ENCODE measurements around the gene PRRT2.
"Not testable (repeated sequence)": the region's sequence is repeated elsewhere in the genome, so short reads cannot be mapped to it uniquely, and the experiment has no call there.

The PRRT2 gene

GRCh38 chr16:29777576-29778350, 34.2 kb upstream of the PRRT2 start, which contains the start of gene ZG16:
Gene ZG16, plus strand, starts transcription at chr16:29778256. Its CDS starts 1,011 bp downstream, at chr16:29779267.
- Histone ChIP-seq H3K9me3 (ENCODE audit: control insufficient read depth, low read depth, low read length) (no peaks in the 10 kb centered on the region), H3K4me3 (ENCODE audit: low read length) (no peak within 1 kb of the TSS), H3K9ac (ENCODE audit: low read length) (no peak within 1 kb of the TSS), H3K27ac (ENCODE audit: low read length) (no peak within 1 kb of the TSS), H3K27me3 (ENCODE audit: control insufficient read depth, insufficient read depth, low read length) (peaks cover 3% of the 10 kb centered on the region), H3K36me3 (ENCODE audit: control insufficient read depth, low read depth, low read length) (no peaks in the 10 kb centered on the region), H3K4me1 (ENCODE audit: control insufficient read depth, low read depth, low read length) (no peaks in the 10 kb centered on the region)

DNA sequence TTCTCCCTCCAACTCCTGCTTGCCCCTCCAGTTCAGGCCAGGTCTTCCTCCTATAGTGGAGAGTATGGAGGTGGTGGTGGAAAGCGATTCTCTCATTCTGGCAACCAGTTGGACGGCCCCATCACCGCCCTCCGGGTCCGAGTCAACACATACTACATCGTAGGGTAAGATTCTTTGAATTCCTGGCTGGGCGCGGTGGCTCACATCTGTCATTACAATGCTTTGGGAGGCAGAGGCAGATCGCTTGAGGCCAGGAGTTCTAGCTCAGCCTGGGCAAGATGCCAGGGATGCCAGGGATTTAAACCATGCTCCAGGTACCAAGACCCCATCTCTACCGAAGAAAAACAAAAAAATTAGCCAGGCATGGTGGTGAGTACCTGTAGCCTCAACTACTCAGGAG, 32.5 kb upstream of the PRRT2 start:
- peaks cover 3% of the 10 kb centered on the region for H3K27me3 ChIP-seq (ENCODE audit: control insufficient read depth, insufficient read depth, low read length)
- H3K9me3 ChIP-seq (ENCODE audit: control insufficient read depth, low read depth, low read length): no peaks in the 10 kb centered on the region
- peaks cover 3% of the 10 kb centered on the region for H3K4me1 ChIP-seq (ENCODE audit: control insufficient read depth, low read depth, low read length)
- no peak overlapping the region for H3K4me3 ChIP-seq (ENCODE audit: low read length)
- no peaks in the 10 kb centered on the region for H3K36me3 ChIP-seq (ENCODE audit: control insufficient read depth, low read depth, low read length)
- H3K27ac ChIP-seq (ENCODE audit: low read length): no peak overlapping the region
- no peak overlapping the region for H3K9ac ChIP-seq (ENCODE audit: low read length)

DNA sequence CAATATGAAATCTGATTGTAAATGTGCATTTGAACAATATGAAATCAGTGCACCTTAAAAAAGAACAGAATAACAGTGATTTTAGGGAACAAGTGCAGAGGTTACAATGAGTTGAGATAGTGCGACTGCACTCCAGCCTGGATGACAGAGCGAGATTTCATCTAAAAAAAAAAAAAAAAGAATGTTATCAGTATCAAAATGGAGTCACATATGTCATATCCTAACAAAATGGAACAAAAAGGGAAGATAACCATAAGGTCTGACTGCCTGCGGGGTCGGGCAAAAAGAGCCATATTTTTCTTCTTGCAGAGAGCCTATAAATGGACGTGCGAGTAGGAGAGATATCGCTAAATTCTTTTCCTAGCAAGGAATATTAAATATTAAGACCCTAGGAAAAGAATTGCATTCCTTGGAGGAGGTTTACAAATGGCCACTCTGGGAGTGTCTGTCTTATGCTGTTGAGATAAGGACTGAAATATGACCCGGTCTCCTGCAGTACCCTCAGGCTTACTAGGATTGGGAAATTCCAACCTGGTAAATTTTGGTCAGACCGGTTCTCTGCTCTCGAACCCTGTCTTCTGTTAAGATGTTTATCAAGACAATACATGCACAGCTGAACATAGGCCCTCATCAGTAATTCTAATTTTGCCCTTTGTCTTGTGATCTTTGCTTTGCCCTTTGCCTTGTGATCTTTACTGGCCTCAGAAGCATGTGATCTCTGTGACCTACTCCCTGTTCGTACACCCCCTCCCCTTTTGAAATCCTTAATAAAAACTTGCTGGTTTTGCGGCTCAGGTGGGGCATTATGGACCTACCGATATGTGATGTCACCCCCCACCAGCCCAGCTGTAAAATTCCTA, 28.7 kb upstream of the PRRT2 start:
- H3K4me1 ChIP-seq (ENCODE audit: control insufficient read depth, low read depth, low read length); H3K27ac ChIP-seq (ENCODE audit: low read length); H3K9me3 ChIP-seq (ENCODE audit: control insufficient read depth, low read depth, low read length); H3K9ac ChIP-seq (ENCODE audit: low read length); H3K27me3 ChIP-seq (ENCODE audit: control insufficient read depth, insufficient read depth, low read length); H3K4me3 ChIP-seq (ENCODE audit: low read length); H3K36me3 ChIP-seq (ENCODE audit: control insufficient read depth, low read depth, low read length): not testable (repeated sequence)

DNA sequence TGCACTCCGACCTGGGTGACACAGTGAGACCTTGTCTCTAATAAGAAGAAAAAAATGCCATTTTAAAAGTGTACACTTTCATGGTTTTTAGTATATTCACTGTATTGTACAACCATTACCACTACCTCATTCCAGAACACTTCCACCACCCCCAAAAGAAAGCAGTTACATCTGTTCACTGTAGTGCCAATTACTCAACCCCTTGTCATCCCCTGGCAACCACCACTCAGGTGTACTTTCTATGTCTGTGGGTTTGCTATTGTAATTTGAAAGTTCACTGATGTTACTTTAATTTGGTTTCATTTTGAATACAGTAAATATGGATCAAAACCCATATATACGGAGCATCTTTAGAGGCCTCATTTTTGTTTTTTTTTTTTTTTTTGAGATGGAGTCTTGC, 27.8 kb upstream of the PRRT2 start:
- Histone ChIP-seq H3K9me3 (ENCODE audit: control insufficient read depth, low read depth, low read length) (no peaks in the 10 kb centered on the region), H3K4me3 (ENCODE audit: low read length) (no peak overlapping the region), H3K27me3 (ENCODE audit: control insufficient read depth, insufficient read depth, low read length) (peaks cover 7% of the 10 kb centered on the region), H3K27ac (ENCODE audit: low read length) (no peak overlapping the region), H3K4me1 (ENCODE audit: control insufficient read depth, low read depth, low read length) (peaks cover 7% of the 10 kb centered on the region), H3K9ac (ENCODE audit: low read length) (no peak overlapping the region), H3K36me3 (ENCODE audit: control insufficient read depth, low read depth, low read length) (no peaks in the 10 kb centered on the region)

DNA sequence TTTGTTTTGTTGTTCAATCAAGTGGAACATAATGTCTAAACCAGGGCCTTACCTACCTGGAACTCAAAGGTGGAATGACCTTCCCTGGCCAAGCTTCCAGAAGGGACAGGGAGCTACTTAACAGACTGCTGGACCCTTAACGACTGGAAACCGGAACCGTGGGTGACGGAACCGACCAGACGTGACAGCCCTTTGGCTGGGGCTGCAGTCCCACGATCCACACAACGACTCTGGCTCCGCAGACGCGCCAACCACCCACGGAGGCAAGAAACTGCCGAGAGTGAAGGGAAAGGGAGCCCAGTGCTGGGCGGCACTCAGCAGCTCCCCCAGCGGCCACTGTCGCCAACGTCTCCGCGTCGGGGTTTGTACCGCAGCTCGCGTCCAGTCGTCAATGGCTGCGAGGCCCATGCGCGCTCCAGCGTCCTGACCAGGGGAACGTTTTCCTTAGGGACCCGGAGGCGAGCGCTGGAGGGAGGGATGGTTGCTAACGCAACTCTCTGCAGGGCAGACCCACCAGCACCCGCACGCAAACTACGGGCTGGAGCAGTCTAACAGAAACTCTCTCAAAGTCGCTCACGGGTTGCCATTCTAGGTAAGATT, 27.0 kb upstream of the PRRT2 start:
- no peak overlapping the region for H3K27ac ChIP-seq (ENCODE audit: low read length)
- H3K9ac ChIP-seq (ENCODE audit: low read length): no peak overlapping the region
- peaks cover 6% of the 10 kb centered on the region for H3K27me3 ChIP-seq (ENCODE audit: control insufficient read depth, insufficient read depth, low read length)
- H3K36me3 ChIP-seq (ENCODE audit: control insufficient read depth, low read depth, low read length): no peaks in the 10 kb centered on the region
- peak overlapping the region; percentile 39 for H3K4me3 ChIP-seq (ENCODE audit: low read length)
- peaks cover 8% of the 10 kb centered on the region for H3K4me1 ChIP-seq (ENCODE audit: control insufficient read depth, low read depth, low read length)
- no peaks in the 10 kb centered on the region for H3K9me3 ChIP-seq (ENCODE audit: control insufficient read depth, low read depth, low read length)

- H3K27me3 ChIP-seq (ENCODE audit: control insufficient read depth, insufficient read depth, low read length); H3K9me3 ChIP-seq (ENCODE audit: control insufficient read depth, low read depth, low read length); H3K9ac ChIP-seq (ENCODE audit: low read length); H3K27ac ChIP-seq (ENCODE audit: low read length); H3K4me3 ChIP-seq (ENCODE audit: low read length); H3K36me3 ChIP-seq (ENCODE audit: control insufficient read depth, low read depth, low read length): not testable (repeated sequence)
- H3K4me1 ChIP-seq (ENCODE audit: control insufficient read depth, low read depth, low read length): peaks cover 17% of the 10 kb centered on the region
Measured at GRCh38 chr16:29787155-29787554, 24.8 kb upstream of the PRRT2 start.

GRCh38 chr16:29789775-29790182, 22.2 kb upstream of the PRRT2 start:
- Histone ChIP-seq H3K36me3 (ENCODE audit: control insufficient read depth, low read depth, low read length) (no peaks in the 10 kb centered on the region), H3K9me3 (ENCODE audit: control insufficient read depth, low read depth, low read length) (no peaks in the 10 kb centered on the region), H3K4me1 (ENCODE audit: control insufficient read depth, low read depth, low read length) (peaks cover 18% of the 10 kb centered on the region), H3K4me3 (ENCODE audit: low read length) (peak overlapping the region; percentile 85), H3K27me3 (ENCODE audit: control insufficient read depth, insufficient read depth, low read length) (peaks cover 4% of the 10 kb centered on the region), H3K27ac (ENCODE audit: low read length) (peak overlapping the region; percentile 90), H3K9ac (ENCODE audit: low read length) (peak overlapping the region; percentile 81)

DNA sequence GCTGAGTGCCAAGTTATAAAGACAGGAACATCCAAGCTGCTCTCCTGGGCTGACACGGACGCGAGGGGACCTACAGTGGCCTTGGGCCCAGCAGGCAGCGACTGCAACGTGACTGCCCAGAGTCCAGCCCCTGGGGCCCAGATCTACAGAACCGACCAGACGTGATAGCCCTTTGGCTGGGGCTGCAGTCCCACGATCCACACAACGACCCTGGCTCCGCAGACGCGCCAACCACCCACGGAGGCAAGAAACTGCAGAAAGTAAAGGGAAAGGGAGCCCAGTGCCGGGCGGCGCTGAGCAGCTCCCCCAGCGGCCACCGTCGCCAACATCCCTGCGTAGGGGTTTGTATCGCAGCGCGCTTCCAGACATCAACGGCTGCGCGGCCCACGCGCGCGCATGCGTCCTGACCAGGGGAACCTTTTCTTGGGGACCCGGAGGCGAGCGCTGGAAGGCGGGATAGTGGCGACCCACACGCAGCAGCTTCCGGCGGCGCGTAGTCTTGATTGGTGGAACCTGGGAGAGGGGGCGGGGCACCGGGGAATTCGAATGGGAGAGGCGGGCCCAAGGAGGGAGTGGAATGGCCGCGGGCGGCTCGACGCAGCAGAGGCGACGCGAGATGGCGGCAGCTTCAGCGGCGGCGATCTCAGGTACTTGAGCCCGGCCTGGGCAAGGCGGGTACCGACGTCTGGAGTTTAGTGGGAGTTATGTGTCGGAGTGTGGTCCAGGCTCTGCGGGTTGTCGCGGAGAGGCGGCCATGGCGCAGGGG, 21.6 kb upstream of the PRRT2 start, which contains the start of gene KIF22:
Gene KIF22 (plus strand): TSS at position 569 of the 766 bp plus-strand sequence. CDS start 9 bp downstream, at position 578.
- peaks cover 4% of the 10 kb centered on the region for H3K27me3 ChIP-seq (ENCODE audit: control insufficient read depth, insufficient read depth, low read length)
- peak within 1 kb of the TSS; percentile 87 for H3K9ac ChIP-seq (ENCODE audit: low read length)
- H3K4me3 ChIP-seq (ENCODE audit: low read length): peak within 1 kb of the TSS; percentile 85
- H3K27ac ChIP-seq (ENCODE audit: low read length): peak within 1 kb of the TSS; percentile 90
- H3K36me3 ChIP-seq (ENCODE audit: control insufficient read depth, low read depth, low read length): no peaks in the 10 kb centered on the region
- H3K9me3 ChIP-seq (ENCODE audit: control insufficient read depth, low read depth, low read length): no peaks in the 10 kb centered on the region
- H3K4me1 ChIP-seq (ENCODE audit: control insufficient read depth, low read depth, low read length): peaks cover 16% of the 10 kb centered on the region

GRCh38 chr16:29790949-29791844, 20.8 kb upstream of the PRRT2 start:
- peaks cover 3% of the 10 kb centered on the region for H3K36me3 ChIP-seq (ENCODE audit: control insufficient read depth, low read depth, low read length)
- no peaks in the 10 kb centered on the region for H3K9me3 ChIP-seq (ENCODE audit: control insufficient read depth, low read depth, low read length)
- H3K27ac ChIP-seq (ENCODE audit: low read length): peak overlapping the region; percentile 7
- H3K4me1 ChIP-seq (ENCODE audit: control insufficient read depth, low read depth, low read length): peaks cover 14% of the 10 kb centered on the region
- no peaks in the 10 kb centered on the region for H3K27me3 ChIP-seq (ENCODE audit: control insufficient read depth, insufficient read depth, low read length)
- peak overlapping the region; percentile 85 for H3K4me3 ChIP-seq (ENCODE audit: low read length)
- H3K9ac ChIP-seq (ENCODE audit: low read length): peak overlapping the region; percentile 87

Data from iPS-18a (cell line).